Stimulated activated naive CD8-positive, alpha-beta T cell treated with anti-CD3 and anti-CD28 coated beads, Interleukin-15, amount 100 ng/mL, for 72 hours (primary cell): ENCODE data around the gene SMIM41.
"Not testable (repeated sequence)": the region's sequence is repeated elsewhere in the genome, so short reads cannot be mapped to it uniquely, and the experiment has no call there.

Experiments used
- ATAC-seq: fragments of 150-1000 bp; cut with Tn5 transposase; 2 replicates; pipeline ENCODE4 v1.10.0; 2021; ENCODE audit warnings: mild to moderate bottlenecking, moderate library complexity
- DNase-seq, 2 donors: peaks; one replicate each; pipeline ENCODE4 v3.0.0; 2021 to 2022
- H3K27ac Mint-ChIP-seq, 2 donors: one replicate each; pipeline ENCODE4 v1.8.0; 2022; ENCODE audit warnings: mild to moderate bottlenecking in 2 of 2, mixed read lengths in 2 of 2, moderate library complexity in 2 of 2
- H3K27me3 Mint-ChIP-seq: one replicate; pipeline ENCODE4 v1.8.0; 2022; ENCODE audit warnings: mixed read lengths
- H3K4me1 Mint-ChIP-seq: one replicate; pipeline ENCODE4 v1.8.0; 2022; ENCODE audit warnings: mild to moderate bottlenecking, mixed read lengths
- H3K4me3 Mint-ChIP-seq, 2 donors: one replicate each; pipeline ENCODE4 v1.8.0; 2022; ENCODE audit warnings: mild to moderate bottlenecking in 2 of 2, mixed read lengths in 2 of 2, moderate library complexity in 1 of 2
- H3K9me3 Mint-ChIP-seq, 2 donors: one replicate each; pipeline ENCODE4 v1.8.0; 2022; ENCODE audit warnings: mixed read lengths in 2 of 2

SMIM41 gene

GRCh38 chr12:52117806-52118475 lies 38.4 kb downstream of the SMIM41 start:
- peaks cover 35% of the 10 kb centered on the region for H3K27me3 Mint-ChIP-seq
- peaks cover 55% of the 10 kb centered on the region for H3K4me1 Mint-ChIP-seq
- not testable (repeated sequence) for H3K9me3 Mint-ChIP-seq, H3K27ac Mint-ChIP-seq, H3K4me3 Mint-ChIP-seq, ATAC-seq, DNase-seq

GRCh38 chr12:52119398-52120254 lies 40.1 kb downstream of the SMIM41 start:
- Mint-ChIP-seq H3K27me3 (peaks cover 39% of the 10 kb centered on the region), H3K4me3 (peak overlapping the region in 1 of 2 donors; percentile 19), H3K27ac (no peak overlapping the region), H3K9me3 (no peaks in the 10 kb centered on the region), H3K4me1 (peaks cover 55% of the 10 kb centered on the region)
- DNase-seq (peak; percentile 53 to 54), ATAC-seq (peak; percentile 69)

GRCh38 chr12:52120951-52121823 lies 41.7 kb downstream of the SMIM41 start:
- Mint-ChIP-seq H3K4me3 (no peak overlapping the region), H3K27me3 (peaks cover 54% of the 10 kb centered on the region), H3K4me1 (peaks cover 51% of the 10 kb centered on the region), H3K27ac (no peak overlapping the region), H3K9me3 (no peaks in the 10 kb centered on the region)
- no peak for ATAC-seq
- no peak for DNase-seq

- no peak for ATAC-seq
- H3K27me3 Mint-ChIP-seq = peaks cover 62% of the 10 kb centered on the region
- peaks cover 43% of the 10 kb centered on the region for H3K4me1 Mint-ChIP-seq
- no peak overlapping the region for H3K4me3 Mint-ChIP-seq
- no peak overlapping the region for H3K27ac Mint-ChIP-seq
- no peaks in the 10 kb centered on the region for H3K9me3 Mint-ChIP-seq
- DNase-seq = peak; percentile 60
Observed at GRCh38 chr12:52121824-52122539, 42.5 kb downstream of the SMIM41 start.

GRCh38 chr12:52122540-52122871 lies 43.0 kb downstream of the SMIM41 start:
- Mint-ChIP-seq H3K4me1 (peaks cover 40% of the 10 kb centered on the region), H3K27me3 (peaks cover 67% of the 10 kb centered on the region), H3K4me3 (no peak overlapping the region), H3K9me3 (no peaks in the 10 kb centered on the region), H3K27ac (no peak overlapping the region)
- DNase-seq (no peak), ATAC-seq (no peak)

GRCh38 chr12:52122904-52123303 lies 43.4 kb downstream of the SMIM41 start:
- no peak for DNase-seq
- Mint-ChIP-seq H3K9me3 (no peaks in the 10 kb centered on the region), H3K27me3 (peaks cover 71% of the 10 kb centered on the region), H3K27ac (no peak overlapping the region), H3K4me1 (peaks cover 36% of the 10 kb centered on the region), H3K4me3 (no peak overlapping the region)
- ATAC-seq = no peak

- no peak for DNase-seq
- no peak for ATAC-seq
- Mint-ChIP-seq H3K27ac (no peak overlapping the region), H3K4me3 (no peak overlapping the region), H3K9me3 (no peaks in the 10 kb centered on the region), H3K27me3 (peaks cover 75% of the 10 kb centered on the region), H3K4me1 (peaks cover 29% of the 10 kb centered on the region)
Observed at GRCh38 chr12:52123487-52124186, 44.1 kb downstream of the SMIM41 start.

GRCh38 chr12:52125476-52125900 lies 46.0 kb downstream of the SMIM41 start:
- Mint-ChIP-seq H3K27me3 (peaks cover 62% of the 10 kb centered on the region), H3K4me3 (no peak overlapping the region), H3K27ac (no peak overlapping the region), H3K9me3 (no peaks in the 10 kb centered on the region), H3K4me1 (peaks cover 10% of the 10 kb centered on the region)
- DNase-seq (no peak), ATAC-seq (no peak)

- Mint-ChIP-seq H3K4me3 (no peak overlapping the region), H3K9me3 (no peaks in the 10 kb centered on the region), H3K4me1 (peaks cover 10% of the 10 kb centered on the region), H3K27ac (no peak overlapping the region), H3K27me3 (peaks cover 56% of the 10 kb centered on the region)
- DNase-seq = no peak
- no peak for ATAC-seq
Observed at GRCh38 chr12:52126050-52126604, 46.6 kb downstream of the SMIM41 start.

- peaks cover 5% of the 10 kb centered on the region for H3K4me1 Mint-ChIP-seq
- H3K9me3 Mint-ChIP-seq = no peaks in the 10 kb centered on the region
- ATAC-seq (no peak), DNase-seq (no peak)
- no peak overlapping the region for H3K27ac Mint-ChIP-seq
- H3K4me3 Mint-ChIP-seq = no peak overlapping the region
- H3K27me3 Mint-ChIP-seq = peaks cover 56% of the 10 kb centered on the region
Observed at GRCh38 chr12:52126605-52127578, 47.4 kb downstream of the SMIM41 start.

- Mint-ChIP-seq H3K27me3 (peaks cover 52% of the 10 kb centered on the region), H3K9me3 (no peaks in the 10 kb centered on the region), H3K4me1 (no peaks in the 10 kb centered on the region), H3K4me3 (no peak overlapping the region), H3K27ac (no peak overlapping the region)
- ATAC-seq (no peak), DNase-seq (no peak)
Observed at GRCh38 chr12:52127683-52128450, 48.4 kb downstream of the SMIM41 start.

- no peak overlapping the region for H3K4me3 Mint-ChIP-seq
- ATAC-seq (no peak), DNase-seq (no peak)
- H3K9me3 Mint-ChIP-seq = no peaks in the 10 kb centered on the region
- no peak overlapping the region for H3K27ac Mint-ChIP-seq
- H3K4me1 Mint-ChIP-seq = no peaks in the 10 kb centered on the region
- H3K27me3 Mint-ChIP-seq = peaks cover 38% of the 10 kb centered on the region
Observed at GRCh38 chr12:52130711-52131110, 51.2 kb downstream of the SMIM41 start.

GRCh38 chr12:52132754-52133161 lies 53.3 kb downstream of the SMIM41 start:
- Mint-ChIP-seq H3K27me3 (peaks cover 18% of the 10 kb centered on the region), H3K4me1 (no peaks in the 10 kb centered on the region), H3K9me3 (no peaks in the 10 kb centered on the region), H3K4me3 (no peak overlapping the region), H3K27ac (no peak overlapping the region)
- DNase-seq = no peak
- ATAC-seq = no peak
